Transverse colon (tissue), 4 donors: ENCODE measurements around the gene C12orf42.

Experiments
- EP300 ChIP-seq: sonication (generic); formaldehyde crosslinking; IDR thresholded peaks from one replicate; pipeline ENCODE4 v1.6.1; 2017; ENCODE audit warnings: antibody characterized with exemption, low read depth
- POLR2A ChIP-seq: fragments of 450-650 bp; IDR thresholded peaks from one replicate; pipeline ENCODE4 v1.6.1; 2016; ENCODE audit warnings: antibody characterized with exemption, mild to moderate bottlenecking, moderate library complexity
- POLR2AphosphoS5 ChIP-seq, 3 donors: sonication (generic); formaldehyde crosslinking; IDR thresholded peaks; one replicate each; pipeline ENCODE4 v1.6.1; 2016; ENCODE audit warnings: antibody characterized with exemption in 3 of 3
- TF ChIP-seq, protein P1 (sequence below), 5 experiments: fragments of 200-600 bp in 3 of 5; fragments of 450-650 bp in 2 of 5; sonication (generic) in 3 of 5; IDR thresholded peaks; 1 replicate in 2 of 5; 2 replicates in 3 of 5; pipeline ENCODE4 v1.5.1; 2016 to 2017; ENCODE audit warnings: antibody characterized with exemption in 5 of 5, inconsistent platforms in 3 of 5, mild to moderate bottlenecking in 2 of 5, moderate library complexity in 1 of 5

DNA sequence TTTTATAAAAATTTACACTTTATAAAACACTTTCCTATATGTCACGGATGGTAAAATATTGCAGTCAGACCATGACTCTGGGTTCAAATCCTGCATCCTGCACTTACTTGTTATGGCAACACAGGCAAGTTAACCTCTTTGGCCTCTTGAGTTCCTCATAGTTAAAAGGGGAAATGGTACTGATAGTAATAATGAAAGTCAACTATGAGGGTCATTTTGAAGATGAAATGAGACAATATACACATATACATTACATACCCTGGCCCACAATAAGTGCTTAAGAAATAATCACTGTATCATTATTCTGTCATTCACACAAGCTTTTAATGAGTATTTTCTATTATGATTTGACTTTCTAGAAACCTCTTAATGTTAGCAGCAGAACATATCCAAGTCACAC is 64.4 kb downstream of the C12orf42 start:
- TF ChIP-seq, protein P1, sequence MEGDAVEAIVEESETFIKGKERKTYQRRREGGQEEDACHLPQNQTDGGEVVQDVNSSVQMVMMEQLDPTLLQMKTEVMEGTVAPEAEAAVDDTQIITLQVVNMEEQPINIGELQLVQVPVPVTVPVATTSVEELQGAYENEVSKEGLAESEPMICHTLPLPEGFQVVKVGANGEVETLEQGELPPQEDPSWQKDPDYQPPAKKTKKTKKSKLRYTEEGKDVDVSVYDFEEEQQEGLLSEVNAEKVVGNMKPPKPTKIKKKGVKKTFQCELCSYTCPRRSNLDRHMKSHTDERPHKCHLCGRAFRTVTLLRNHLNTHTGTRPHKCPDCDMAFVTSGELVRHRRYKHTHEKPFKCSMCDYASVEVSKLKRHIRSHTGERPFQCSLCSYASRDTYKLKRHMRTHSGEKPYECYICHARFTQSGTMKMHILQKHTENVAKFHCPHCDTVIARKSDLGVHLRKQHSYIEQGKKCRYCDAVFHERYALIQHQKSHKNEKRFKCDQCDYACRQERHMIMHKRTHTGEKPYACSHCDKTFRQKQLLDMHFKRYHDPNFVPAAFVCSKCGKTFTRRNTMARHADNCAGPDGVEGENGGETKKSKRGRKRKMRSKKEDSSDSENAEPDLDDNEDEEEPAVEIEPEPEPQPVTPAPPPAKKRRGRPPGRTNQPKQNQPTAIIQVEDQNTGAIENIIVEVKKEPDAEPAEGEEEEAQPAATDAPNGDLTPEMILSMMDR (IDR thresholded peaks at IDR 0.05), result no peak
- TF ChIP-seq EP300 (no peak), POLR2A (no peak), POLR2AphosphoS5 (IDR thresholded peaks at IDR 0.05) (no peak)
